NCI-H2107 (cell line): Measurements from ENCODE around the gene SLC25A15.
A peak's percentile ranks its signal among the peaks of the same experiment; 100 is the strongest.

Experiments
- DNase-seq: peaks from one replicate; lab custom pipeline; 2025; lab: John Stamatoyannopoulos, UW

SLC25A15 gene

GRCh38 chr13:40789275-40790153 lies at the start of gene SLC25A15:
TSS of gene SLC25A15 (plus strand) at chr13:40789611. CDS start at chr13:40793227, 3,616 bp downstream.
- peak; percentile 23 for DNase-seq

GRCh38 chr13:40749327-40749726 lies 40.1 kb upstream of the SLC25A15 start:
- DNase-seq: no peak

- DNase-seq: no peak
Measured at GRCh38 chr13:40755082-40755700, 34.2 kb upstream of the SLC25A15 start.

- no peak for DNase-seq
Measured at GRCh38 chr13:40756042-40756441, 33.4 kb upstream of the SLC25A15 start.

- DNase-seq: no peak
Measured at GRCh38 chr13:40758811-40759210, 30.6 kb upstream of the SLC25A15 start.

- no peak for DNase-seq
Measured at GRCh38 chr13:40762849-40763248, 26.6 kb upstream of the SLC25A15 start.

GRCh38 chr13:40764587-40765403 lies 24.6 kb upstream of the SLC25A15 start:
- DNase-seq: no peak

GRCh38 chr13:40765602-40766001 lies 23.8 kb upstream of the SLC25A15 start:
- no peak for DNase-seq

- DNase-seq: no peak
Measured at GRCh38 chr13:40769970-40770369, 19.4 kb upstream of the SLC25A15 start.

- DNase-seq: no peak
Measured at GRCh38 chr13:40770609-40770933, 18.8 kb upstream of the SLC25A15 start.

- DNase-seq: peak; percentile 80
Measured at GRCh38 chr13:40770934-40771618, 18.3 kb upstream of the SLC25A15 start, which contains the start of gene MRPS31. TSS of gene MRPS31 (minus strand) at chr13:40771190. CDS start at chr13:40771136, 54 bp downstream.

GRCh38 chr13:40772765-40773473 lies 16.5 kb upstream of the SLC25A15 start:
- DNase-seq: no peak

GRCh38 chr13:40774672-40775071 lies 14.7 kb upstream of the SLC25A15 start:
- DNase-seq: no peak

- DNase-seq: no peak
Measured at GRCh38 chr13:40776232-40776631, 13.2 kb upstream of the SLC25A15 start.

GRCh38 chr13:40776681-40777165 lies 12.7 kb upstream of the SLC25A15 start:
- DNase-seq: no peak

- DNase-seq: no peak
Measured at GRCh38 chr13:40777166-40777808, 12.1 kb upstream of the SLC25A15 start.

- no peak for DNase-seq
Measured at GRCh38 chr13:40777809-40778175, 11.6 kb upstream of the SLC25A15 start.

- DNase-seq: no peak
Measured at GRCh38 chr13:40779049-40779448, 10.4 kb upstream of the SLC25A15 start.

GRCh38 chr13:40779796-40780285 lies 9.6 kb upstream of the SLC25A15 start:
- no peak for DNase-seq

- DNase-seq: no peak
Measured at GRCh38 chr13:40780822-40781401, 8.5 kb upstream of the SLC25A15 start.
